Measurements from ENCODE around the gene LITAF. TPM values are rescaled to one million over a fixed set of nuclear protein-coding genes. Genes with fewer than 3 reads are reported as not detected.

LITAF gene
- 105 and 111 TPM in 2 replicates for total RNA-seq (2014; rRNA removed; shearing (Covaris generic); ENCODE audit: low replicate concordance)

DNA sequence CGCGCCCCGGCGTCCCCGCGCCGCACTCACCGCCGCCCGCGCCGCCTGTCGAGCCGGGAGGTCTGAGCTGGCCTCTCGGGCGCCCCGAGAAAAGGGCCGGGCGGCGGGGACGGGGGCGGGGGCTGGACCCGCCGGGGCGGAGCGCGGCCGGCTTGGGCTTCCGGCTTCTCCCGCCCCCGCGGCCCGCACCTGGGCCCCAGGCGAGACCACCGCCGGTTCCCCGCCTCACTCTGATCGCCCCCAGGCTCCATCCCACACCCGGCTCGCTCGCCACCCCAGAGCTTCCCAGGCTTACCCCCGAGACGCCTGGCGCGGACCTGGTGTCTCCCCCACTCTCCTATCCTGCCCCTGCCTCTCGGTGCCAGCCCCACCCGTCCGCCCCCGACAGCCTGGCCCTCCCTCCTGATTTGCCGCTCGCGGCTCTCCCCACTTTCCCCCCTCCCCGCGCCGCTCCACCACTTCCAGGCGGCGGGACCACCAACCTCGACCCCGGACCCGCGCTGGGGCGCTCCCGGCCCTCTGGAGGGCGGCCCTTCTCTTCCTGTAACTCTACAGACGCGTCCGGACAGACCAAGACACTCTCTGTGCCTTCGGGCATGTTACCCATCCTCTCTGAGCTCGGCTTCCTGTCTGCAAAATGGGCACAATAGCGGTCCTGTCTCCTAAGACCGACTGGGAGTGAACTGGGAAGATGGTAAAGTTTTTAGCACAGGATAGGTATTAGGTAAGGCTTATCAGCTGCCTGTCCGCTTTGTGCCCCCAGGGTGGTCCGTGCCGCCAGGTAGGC lies at the start of gene LITAF:
Gene LITAF, minus strand, starts transcription at position 64 of the 787 bp plus-strand sequence. CDS start 30,189 bp downstream, outside the sequence.
- in situ Hi-C loops (cut with HindIII; ENCODE audit: low pct_unique_long_range_greater_than_20kb, low sequenced_read_pairs), result no loop called here

DNA sequence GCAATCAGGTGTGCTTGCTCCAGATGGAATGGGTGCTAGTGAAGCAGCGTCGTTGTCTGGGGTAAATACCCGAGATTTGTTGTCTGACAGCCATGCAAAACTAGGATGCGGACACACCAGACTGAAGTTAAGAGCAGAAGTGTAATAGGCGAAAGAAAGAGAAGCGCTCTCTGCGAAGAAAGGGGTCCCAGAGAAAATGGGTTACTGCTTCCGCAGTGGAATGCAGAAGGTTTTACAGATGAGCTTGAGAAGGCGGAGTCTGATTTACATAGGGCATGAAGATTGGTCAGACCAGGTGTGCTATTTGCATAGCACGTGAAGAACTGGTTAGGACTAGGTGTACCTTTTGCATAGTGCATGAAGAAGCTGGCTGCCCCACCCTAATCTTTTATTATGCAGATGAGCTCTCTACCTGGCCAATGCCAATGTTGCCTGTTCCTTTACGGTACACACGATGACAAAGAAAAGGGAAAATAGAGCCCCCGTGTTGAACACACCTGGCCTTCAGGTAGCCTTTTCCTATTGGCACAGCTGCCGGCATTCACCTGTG lies 49.5 kb upstream of the LITAF start:
- in situ Hi-C loops (cut with HindIII; ENCODE audit: low pct_unique_long_range_greater_than_20kb, low sequenced_read_pairs), result no loop called here
- peak; percentile 32 for DNase-seq (ENCODE audit: low read depth)

More for the DNA sequence above, at the start of gene LITAF:
- peak; percentile 70 for DNase-seq (ENCODE audit: low read depth)

DNA sequence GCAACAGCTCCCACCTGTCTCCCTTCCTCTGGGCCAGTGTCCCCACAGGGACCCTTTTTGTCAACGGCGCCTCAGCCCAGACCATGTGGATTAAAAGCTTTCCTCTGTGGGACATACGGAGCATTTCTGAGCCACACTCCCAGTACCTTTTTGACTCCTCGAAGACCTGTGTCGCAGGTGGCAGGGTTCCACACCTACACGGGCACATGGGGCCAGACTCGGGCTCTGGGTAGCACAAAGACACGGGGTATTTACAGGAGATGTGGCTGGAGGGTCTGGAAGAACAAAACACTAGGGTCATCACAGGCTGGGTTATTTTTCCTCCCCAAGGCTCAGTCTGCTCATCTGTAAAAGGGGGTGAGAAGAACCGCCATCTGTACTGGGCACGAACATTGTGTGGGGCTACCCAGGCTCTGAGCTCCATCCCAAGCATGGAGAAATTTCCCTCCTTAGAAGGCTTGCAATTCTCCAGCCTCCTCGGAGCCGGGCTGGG lies 49.0 kb upstream of the LITAF start:
- no peak for DNase-seq (ENCODE audit: low read depth)
- in situ Hi-C loops (cut with HindIII; ENCODE audit: low pct_unique_long_range_greater_than_20kb, low sequenced_read_pairs), result no loop called here

DNA sequence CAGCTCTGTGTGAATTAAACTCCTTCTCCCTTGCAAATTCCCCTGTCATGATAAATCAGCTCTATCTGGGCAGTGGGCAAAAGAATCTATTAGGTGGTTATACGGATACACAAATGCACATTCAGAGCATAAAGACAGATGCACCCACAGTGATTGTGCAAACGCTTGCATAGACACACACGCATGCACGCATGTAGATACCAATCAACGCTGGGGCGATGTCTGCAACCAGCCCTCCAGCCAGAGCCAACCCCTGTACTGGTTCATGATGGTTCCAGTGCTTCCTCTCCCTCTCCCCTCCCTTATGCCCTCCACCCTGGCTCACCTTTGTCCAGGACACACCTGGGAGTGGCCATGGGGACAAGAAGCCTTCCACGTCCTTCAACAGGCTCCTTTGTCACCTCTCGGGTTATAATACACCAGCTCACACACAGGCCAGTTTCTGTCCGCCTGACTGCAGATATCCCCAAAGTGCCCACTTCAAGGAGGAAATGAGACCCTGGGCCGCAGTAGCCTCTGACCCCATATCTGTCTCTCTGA lies 48.5 kb upstream of the LITAF start:
- in situ Hi-C loops (cut with HindIII; ENCODE audit: low pct_unique_long_range_greater_than_20kb, low sequenced_read_pairs), result no loop called here
- DNase-seq (ENCODE audit: low read depth), result no peak

DNA sequence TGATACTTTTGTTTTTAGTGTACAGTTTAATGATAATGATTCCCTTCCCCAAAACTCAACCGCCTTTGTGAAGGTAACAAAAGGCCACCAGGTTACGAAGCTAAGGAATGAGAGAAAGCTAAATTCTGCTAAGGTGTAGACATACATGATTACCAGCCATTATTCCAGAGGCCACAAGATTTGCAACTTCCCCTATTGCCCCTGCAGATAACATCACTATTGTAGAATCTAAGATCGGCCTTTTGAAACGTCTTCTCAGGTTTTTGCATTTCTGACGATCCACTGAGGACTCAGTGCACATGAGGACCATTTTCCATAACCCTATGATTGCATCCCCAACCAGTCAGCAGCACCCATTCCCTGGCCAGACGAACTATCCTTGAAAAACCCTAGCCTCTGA lies 47.6 kb upstream of the LITAF start:
- DNase-seq (ENCODE audit: low read depth), result no peak
- in situ Hi-C loops (cut with HindIII; ENCODE audit: low pct_unique_long_range_greater_than_20kb, low sequenced_read_pairs), result no loop called here

DNA sequence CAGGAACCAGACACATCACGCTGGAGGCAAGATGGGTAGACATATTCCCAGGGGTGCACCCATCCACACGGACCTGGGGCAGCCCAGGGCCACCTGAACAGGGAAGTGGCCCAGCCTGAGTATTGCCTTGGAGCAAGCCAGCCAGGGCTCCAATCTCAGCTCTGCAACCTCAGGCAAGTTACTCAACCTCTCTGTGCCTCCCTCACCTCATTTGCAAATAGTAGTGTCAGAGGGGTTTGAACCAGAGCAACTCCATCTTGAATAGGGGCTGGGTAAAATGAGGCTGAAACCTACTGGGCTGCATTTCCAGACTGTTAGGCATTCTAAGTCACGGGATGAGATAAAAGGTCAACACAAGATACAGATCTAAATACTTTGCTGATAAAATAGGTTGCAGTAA lies 46.4 kb upstream of the LITAF start:
- DNase-seq (ENCODE audit: low read depth), result no peak
- in situ Hi-C loops (cut with HindIII; ENCODE audit: low pct_unique_long_range_greater_than_20kb, low sequenced_read_pairs), result no loop called here

DNA sequence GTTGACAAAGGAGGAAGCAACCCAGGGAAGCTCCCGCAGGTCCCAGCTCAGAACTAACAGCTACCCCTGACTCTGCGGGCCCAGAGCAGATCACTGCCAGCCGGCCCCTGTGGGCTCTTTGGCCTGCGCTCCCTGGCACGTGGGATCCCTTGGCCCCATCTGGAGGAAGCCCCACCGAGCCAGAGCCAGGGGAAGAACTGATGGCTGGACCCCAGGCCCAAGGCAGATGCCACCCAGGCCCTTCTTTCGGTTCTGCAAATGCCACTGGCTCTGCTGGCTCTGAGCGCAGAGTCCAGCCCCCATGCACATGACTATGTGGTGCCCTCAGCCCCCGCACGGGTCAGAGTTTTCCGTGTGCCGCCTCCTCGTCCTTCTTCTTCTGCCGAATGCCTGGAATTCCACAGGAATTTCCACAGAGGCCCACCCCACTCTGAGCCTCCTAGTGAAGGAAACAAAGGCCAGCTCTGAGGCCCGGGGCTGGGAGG lies 45.8 kb upstream of the LITAF start:
- in situ Hi-C loops (cut with HindIII; ENCODE audit: low pct_unique_long_range_greater_than_20kb, low sequenced_read_pairs), result no loop called here

DNA sequence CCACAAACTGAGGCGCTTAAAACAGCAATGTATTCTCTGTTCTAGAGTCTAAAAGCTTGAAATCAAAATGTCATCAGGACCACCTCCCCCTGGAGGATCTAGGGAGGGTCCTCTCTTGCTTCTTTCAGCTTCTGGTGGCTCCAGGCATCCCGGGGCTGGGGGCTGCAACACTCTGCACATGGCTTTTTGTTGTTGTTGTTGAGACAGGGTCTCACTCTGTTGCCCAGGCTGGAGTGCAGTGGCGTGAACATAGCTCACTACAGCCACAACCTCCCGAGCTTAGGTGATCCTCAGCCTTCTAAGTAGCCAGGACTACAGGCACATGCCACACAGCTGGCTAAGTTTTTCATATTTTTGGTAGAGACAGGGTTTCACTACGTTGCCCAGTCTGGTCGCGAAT lies 44.5 kb upstream of the LITAF start:
- in situ Hi-C loops (cut with HindIII; ENCODE audit: low pct_unique_long_range_greater_than_20kb, low sequenced_read_pairs), result no loop called here
- no peak for DNase-seq (ENCODE audit: low read depth)

More for the DNA sequence above, 45.8 kb upstream of the LITAF start:
- DNase-seq (ENCODE audit: low read depth), result peak; percentile 34

DNA sequence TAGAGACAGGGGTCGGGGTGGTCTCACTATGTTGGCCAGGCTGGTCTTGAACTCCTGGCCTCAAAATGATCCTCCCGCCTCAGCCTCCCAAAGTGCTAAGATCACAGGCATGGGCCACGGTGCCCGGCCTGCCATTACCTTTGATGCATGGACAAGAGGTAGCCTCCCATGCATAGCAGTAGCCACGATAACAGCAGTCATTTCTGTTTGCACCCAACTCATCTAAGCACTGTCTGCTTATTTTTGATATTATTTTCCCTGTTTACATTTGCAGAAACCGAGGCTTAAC lies 44.0 kb upstream of the LITAF start:
- no peak for DNase-seq (ENCODE audit: low read depth)
- in situ Hi-C loops (cut with HindIII; ENCODE audit: low pct_unique_long_range_greater_than_20kb, low sequenced_read_pairs), result no loop called here

DNA sequence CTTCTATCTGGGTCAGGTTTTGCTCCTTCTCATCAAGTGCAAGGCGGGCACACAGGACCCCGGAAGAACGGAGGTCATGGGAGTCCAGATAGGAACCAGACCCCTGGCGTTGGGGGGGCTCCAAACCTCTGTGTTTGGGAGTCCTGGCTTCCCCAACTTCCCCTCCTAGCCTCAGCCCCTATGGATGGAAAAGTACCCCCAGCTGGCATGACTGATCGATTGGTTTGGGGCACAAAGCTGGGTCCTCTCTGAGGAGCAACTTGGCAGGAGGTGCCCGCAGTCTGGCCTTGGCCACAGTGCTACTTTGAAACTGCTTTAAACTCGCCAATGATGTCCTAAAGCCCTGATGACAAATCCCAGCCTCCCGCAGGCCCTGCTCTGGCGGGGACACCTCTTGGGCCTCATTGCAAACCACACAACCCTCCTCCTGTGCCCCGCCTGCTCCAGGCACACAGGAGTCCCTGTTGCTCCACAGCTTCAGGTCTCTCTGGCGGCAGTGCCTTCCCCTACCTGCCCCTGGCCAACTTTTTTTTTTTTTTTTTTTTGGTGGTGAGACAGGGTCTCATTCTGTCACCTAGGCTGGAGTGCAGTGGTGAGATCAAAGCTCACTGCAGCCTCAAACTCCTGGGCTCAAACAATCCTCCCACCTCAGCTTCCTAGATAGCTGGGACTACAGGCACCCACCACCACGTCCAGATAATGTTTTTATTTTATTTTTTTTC lies 43.5 kb upstream of the LITAF start:
- no peak for DNase-seq (ENCODE audit: low read depth)
- in situ Hi-C loops (cut with HindIII; ENCODE audit: low pct_unique_long_range_greater_than_20kb, low sequenced_read_pairs), result no loop called here

DNA sequence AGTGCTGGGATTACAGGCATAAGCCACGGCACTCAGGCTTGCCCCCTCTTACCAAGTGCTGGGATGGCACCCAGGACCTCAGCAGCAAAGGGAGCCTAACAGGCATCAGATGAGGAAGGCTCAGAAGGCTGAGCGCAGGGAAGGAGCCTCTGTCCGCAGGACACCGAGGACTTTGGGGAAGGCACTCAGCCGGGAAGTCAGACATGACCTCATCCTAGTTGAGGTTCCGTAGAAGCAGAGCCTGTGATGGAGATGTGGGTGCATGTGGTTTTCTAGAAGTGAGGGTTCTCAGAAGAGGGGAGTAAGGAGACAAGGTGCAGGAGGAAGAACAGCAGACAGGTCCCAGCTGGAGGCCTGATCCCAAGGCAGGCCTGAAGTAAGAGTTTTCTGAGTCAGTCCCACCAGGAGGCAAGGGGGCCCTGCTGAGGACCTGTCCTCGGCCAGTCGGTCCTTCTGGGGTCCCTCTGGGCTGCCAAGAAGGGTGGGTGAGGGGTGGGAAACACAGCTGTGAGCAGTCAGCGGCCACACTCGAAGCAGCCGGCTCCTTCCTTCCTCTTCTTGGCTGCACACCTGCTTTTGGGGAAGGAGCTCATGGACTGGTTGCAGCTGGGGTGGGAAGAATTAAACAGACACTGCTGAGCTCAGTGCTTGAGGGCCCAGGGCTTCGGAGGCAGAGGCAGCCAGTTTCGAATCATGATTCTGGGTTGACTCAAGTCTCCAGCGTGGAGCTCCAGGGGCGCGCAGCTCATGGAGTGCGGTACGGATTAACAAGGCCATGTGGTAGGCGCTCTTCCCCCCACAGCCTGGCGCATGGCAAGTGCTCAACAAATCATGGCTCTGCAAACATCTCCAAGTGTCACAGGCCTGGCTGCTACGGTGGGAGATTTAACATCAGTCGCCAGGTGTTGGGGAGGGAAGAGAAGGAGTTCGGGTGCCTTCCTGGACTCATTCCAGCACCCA lies 42.6 kb upstream of the LITAF start:
- DNase-seq (ENCODE audit: low read depth), result no peak
- in situ Hi-C loops (cut with HindIII; ENCODE audit: low pct_unique_long_range_greater_than_20kb, low sequenced_read_pairs), result no loop called here

DNA sequence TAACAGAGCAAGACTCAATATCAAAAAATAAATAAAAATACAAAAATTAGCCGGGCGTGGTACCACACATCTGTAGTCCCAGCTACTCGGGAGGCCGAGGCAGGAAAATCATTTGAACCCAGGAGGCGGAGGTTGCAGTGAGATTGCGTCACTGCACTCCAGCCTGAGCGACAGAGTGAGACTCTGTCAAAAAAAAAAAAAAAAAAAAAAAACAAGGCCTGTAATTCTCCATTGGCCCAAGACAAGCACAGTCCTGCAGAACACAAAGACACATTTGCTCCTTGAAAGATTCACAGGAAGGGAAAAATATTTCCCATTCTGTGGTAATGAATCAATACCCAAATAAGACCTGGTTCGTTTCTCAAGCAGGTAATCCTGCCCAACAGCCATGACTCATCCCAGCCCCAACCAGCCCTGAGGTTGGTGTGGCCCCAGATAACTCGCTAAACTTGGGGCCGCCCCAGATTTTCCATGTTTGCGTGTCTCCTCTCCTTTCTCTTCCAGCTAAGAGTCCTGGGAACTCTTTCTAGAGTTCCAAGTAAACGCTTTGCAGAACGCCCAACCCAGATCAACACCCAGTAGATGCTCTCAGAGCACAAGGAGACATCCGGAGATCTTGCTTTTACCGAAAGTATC lies 41.2 kb upstream of the LITAF start:
- in situ Hi-C loops (cut with HindIII; ENCODE audit: low pct_unique_long_range_greater_than_20kb, low sequenced_read_pairs), result no loop called here
- peak; percentile 41 for DNase-seq (ENCODE audit: low read depth)

DNA sequence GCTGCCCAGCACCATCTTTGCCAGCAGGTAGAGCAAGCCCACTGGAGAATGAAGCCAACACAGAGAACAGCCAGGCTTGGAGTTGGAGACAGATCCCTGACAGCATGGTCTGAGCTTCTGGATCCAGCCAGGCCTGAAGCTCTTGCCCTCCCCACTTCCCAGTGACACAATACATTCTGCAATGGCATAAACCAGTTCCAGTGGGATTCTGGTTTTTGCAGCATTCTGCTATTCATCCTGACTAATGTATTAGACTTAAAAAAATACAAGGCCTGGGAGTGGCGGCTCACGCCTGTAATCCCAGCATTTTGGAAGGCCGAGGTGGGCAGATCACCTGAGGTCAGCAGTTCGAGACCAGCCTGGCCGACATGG lies 40.6 kb upstream of the LITAF start:
- in situ Hi-C loops (cut with HindIII; ENCODE audit: low pct_unique_long_range_greater_than_20kb, low sequenced_read_pairs), result no loop called here
- no peak for DNase-seq (ENCODE audit: low read depth)

DNA sequence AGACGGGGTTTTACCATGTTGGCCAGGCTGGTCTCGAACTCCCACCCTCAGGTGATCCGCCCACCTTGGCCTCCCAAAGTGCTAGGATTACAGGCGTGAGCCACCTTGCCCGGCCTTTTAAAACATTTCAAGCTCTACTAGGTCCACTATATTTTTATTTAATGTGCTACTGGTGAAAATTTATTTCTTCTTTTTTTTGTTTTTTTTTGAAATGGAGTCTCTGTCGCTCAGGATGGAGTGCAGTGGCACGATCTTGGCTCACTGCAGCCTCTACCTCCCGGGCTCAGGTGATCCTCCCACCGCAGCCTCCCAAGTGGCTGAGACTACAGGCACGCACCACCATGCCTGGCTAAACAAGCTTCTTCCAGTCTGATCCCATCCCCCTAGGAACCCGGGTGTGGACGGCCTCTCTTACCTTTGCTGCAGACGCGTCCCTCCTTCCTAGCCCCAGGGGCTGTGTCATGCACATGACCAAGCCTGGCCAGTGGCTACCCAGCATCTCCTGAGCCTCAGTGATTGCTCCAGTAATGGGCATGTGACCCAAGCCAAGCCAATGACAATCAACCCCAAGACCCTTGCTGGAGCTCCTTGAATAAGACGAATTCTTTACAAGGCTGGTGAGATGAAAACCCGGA lies 40.1 kb upstream of the LITAF start:
- DNase-seq (ENCODE audit: low read depth), result no peak
- in situ Hi-C loops (cut with HindIII; ENCODE audit: low pct_unique_long_range_greater_than_20kb, low sequenced_read_pairs), result no loop called here

DNA sequence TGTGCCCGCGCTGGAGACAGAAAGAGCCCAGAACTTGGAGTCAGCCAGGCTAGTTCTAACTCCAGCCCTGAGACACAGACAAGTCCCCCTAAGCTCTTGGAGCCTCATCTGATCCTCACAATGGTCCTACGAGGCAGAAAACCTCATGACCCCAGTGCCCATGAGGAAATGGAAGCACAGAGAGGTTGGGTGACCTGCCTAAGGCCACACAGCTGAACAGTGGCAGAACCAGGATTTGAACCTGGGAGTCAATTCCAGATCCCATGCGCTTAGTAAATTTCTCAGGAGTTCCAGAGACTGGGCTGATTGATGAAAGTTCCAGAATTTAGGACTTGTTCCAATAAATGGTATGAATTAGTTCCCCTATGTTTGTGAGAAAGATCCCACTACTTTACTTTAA lies 39.0 kb upstream of the LITAF start:
- in situ Hi-C loops (cut with HindIII; ENCODE audit: low pct_unique_long_range_greater_than_20kb, low sequenced_read_pairs), result no loop called here
- no peak for DNase-seq (ENCODE audit: low read depth)

DNA sequence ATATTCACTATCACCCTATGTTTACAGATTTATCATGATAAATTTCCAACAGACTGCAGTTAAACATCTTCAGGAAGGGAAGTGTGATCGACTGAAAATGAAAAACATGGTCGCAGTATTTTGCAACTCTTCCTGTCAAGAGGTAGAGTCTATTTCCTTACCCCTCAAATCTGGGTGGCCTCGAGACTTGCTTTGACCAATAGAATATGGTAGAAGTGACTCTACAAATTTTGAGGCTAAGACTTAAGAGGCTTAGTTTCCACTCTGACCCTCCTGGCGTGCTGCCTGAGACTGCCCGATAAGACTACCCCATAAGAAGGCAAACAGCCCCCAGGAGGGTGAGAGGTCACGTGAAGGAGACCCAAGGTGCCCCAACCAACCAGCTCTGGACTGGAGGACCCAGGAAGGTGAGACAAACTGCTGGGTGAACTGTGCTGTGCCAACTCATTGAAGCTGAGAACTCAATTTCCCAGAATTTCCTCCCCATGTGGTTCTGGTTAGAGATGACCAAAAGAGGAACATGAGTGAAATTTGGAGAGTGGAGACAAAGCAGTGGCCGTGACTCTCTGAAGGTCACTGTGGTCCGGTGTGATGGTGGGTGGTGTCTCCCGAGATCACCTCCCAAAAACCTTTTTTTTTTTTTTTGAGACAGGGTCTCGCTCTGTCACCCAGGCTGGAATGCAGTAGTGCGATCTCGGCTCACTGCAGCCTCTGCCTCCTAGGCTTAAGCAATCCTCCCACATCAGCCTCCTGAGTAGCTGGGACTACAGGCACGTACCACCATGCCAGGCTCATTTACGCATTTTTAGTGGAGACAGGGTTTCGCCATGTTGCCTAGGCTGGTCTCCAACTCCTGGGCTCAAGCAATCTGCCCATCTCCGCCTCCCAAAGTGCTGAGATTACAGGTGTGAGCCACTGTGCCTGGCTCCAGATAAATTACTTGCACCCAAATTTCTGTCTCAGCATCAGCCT lies 38.2 kb upstream of the LITAF start:
- no peak for DNase-seq (ENCODE audit: low read depth)
- in situ Hi-C loops (cut with HindIII; ENCODE audit: low pct_unique_long_range_greater_than_20kb, low sequenced_read_pairs), result no loop called here

Measured in Caki2 (cell line).